ENCODE measurements around the gene RANBP9. TPM values are rescaled to one million over a fixed set of nuclear protein-coding genes. Genes with fewer than 3 reads are reported as not detected.
A peak's percentile ranks its signal among the peaks of the same experiment; 100 is the strongest.

Gene RANBP9
- total and polyA plus RNA-seq, 9 of the 15 experiments (the other 6 are each of a cell fraction or from before 2014, with no cell fraction given), result 27.5 to 130 (median 61.5) TPM

DNA sequence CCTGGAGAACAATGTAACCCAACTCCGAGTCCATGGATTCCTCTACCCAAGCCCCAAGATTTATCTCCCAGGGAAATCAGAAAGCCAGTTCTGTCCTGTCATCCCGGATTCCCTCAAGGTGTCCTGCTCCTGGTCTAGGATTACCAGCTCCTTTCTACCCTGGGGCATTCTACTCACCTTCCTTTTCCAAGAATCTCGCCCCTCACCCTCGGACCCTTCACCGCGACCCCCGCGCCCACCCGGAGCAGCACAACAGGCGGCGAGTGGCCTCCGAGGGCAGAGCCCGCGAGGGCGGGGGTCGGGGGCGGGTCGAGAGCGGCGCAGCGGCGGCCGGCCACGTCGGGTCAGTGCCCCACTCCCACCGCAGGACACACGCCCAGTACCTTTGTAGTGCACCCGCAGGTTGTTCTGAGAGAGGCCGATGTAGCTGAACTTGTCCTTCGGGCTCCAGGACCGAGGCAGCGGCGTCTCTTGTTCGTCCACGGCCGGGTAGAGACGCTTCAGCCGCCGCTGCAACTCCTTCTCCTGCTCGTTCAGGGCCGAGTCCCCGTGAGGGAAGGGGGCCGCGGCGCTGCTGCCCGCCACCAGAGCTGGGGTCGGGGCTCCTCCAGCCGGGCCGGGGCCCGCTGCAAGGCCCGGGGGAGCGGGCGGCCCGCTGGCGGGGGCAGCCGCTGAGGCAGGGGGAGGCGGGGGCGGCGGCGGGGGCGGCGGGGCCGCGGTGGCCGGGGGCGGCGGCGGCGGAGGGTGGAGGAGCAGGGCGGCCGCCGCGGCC, 897 bp downstream of the RANBP9 start (continued):
- TF ChIP-seq, protein P1, sequence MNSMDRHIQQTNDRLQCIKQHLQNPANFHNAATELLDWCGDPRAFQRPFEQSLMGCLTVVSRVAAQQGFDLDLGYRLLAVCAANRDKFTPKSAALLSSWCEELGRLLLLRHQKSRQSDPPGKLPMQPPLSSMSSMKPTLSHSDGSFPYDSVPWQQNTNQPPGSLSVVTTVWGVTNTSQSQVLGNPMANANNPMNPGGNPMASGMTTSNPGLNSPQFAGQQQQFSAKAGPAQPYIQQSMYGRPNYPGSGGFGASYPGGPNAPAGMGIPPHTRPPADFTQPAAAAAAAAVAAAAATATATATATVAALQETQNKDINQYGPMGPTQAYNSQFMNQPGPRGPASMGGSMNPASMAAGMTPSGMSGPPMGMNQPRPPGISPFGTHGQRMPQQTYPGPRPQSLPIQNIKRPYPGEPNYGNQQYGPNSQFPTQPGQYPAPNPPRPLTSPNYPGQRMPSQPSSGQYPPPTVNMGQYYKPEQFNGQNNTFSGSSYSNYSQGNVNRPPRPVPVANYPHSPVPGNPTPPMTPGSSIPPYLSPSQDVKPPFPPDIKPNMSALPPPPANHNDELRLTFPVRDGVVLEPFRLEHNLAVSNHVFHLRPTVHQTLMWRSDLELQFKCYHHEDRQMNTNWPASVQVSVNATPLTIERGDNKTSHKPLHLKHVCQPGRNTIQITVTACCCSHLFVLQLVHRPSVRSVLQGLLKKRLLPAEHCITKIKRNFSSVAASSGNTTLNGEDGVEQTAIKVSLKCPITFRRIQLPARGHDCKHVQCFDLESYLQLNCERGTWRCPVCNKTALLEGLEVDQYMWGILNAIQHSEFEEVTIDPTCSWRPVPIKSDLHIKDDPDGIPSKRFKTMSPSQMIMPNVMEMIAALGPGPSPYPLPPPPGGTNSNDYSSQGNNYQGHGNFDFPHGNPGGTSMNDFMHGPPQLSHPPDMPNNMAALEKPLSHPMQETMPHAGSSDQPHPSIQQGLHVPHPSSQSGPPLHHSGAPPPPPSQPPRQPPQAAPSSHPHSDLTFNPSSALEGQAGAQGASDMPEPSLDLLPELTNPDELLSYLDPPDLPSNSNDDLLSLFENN (IDR thresholded peaks at IDR 0.05; ENCODE audit: low read depth in 2 of 2, low read length in 2 of 2), result no peak
- TF ChIP-seq, protein P2, sequence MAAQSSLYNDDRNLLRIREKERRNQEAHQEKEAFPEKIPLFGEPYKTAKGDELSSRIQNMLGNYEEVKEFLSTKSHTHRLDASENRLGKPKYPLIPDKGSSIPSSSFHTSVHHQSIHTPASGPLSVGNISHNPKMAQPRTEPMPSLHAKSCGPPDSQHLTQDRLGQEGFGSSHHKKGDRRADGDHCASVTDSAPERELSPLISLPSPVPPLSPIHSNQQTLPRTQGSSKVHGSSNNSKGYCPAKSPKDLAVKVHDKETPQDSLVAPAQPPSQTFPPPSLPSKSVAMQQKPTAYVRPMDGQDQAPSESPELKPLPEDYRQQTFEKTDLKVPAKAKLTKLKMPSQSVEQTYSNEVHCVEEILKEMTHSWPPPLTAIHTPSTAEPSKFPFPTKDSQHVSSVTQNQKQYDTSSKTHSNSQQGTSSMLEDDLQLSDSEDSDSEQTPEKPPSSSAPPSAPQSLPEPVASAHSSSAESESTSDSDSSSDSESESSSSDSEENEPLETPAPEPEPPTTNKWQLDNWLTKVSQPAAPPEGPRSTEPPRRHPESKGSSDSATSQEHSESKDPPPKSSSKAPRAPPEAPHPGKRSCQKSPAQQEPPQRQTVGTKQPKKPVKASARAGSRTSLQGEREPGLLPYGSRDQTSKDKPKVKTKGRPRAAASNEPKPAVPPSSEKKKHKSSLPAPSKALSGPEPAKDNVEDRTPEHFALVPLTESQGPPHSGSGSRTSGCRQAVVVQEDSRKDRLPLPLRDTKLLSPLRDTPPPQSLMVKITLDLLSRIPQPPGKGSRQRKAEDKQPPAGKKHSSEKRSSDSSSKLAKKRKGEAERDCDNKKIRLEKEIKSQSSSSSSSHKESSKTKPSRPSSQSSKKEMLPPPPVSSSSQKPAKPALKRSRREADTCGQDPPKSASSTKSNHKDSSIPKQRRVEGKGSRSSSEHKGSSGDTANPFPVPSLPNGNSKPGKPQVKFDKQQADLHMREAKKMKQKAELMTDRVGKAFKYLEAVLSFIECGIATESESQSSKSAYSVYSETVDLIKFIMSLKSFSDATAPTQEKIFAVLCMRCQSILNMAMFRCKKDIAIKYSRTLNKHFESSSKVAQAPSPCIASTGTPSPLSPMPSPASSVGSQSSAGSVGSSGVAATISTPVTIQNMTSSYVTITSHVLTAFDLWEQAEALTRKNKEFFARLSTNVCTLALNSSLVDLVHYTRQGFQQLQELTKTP (IDR thresholded peaks at IDR 0.05; ENCODE audit: low read depth in 1 of 2, partially characterized antibody in 2 of 2), result peak in 1 of 2 experiments; percentile 15
- TF ChIP-seq POU5F1 (IDR thresholded peaks at IDR 0.05; ENCODE audit: borderline replicate concordance, low read depth, low read length, partially characterized antibody) (no peak), NFXL1 (CRISPR knock-in tag; IDR thresholded peaks at IDR 0.05) (no peak), ARID1B (IDR thresholded peaks at IDR 0.05) (peak; percentile 53; the same call in 1 of the 2 replicates), EHMT2 (IDR thresholded peaks at IDR 0.05) (peak; percentile 52; the same call in 1 of the 2 replicates), C11orf30 (IDR thresholded peaks at IDR 0.05; ENCODE audit: low read depth) (peak; percentile 60; the same call in 1 of the 2 replicates), SIX5 (IDR thresholded peaks at IDR 0.05; ENCODE audit: borderline replicate concordance in 1 of 2, insufficient read depth in 1 of 2, low read depth in 1 of 2, low read length in 2 of 2) (no peak), HDAC6 (IDR thresholded peaks at IDR 0.05; ENCODE audit: low read depth, low read length) (0 out of 2 replicates have a peak, but pooled peaks have one; percentile 41), NCOR1 (IDR thresholded peaks at IDR 0.05) (no peak; the same call in 1 of the 2 replicates), E2F3 (CRISPR knock-in tag; IDR thresholded peaks at IDR 0.05) (no peak), ZNF583 (CRISPR knock-in tag; IDR thresholded peaks at IDR 0.05) (no peak), SRSF3 (IDR thresholded peaks at IDR 0.05; ENCODE audit: insufficient read depth, low read length) (no peak), ZSCAN29 (IDR thresholded peaks at IDR 0.05) (no peak), YY1 (IDR thresholded peaks at IDR 0.05; ENCODE audit: borderline replicate concordance in 1 of 3, control insufficient read depth in 1 of 3, extremely low read depth in 1 of 3, insufficient read depth in 3 of 3, insufficient read length in 1 of 3, insufficient replicate concordance in 2 of 3, low read depth in 1 of 3, low read length in 2 of 3) (peak in 1 of 3 experiments; percentile 26), GATAD2A (IDR thresholded peaks at IDR 0.05) (0 out of 2 replicates have a peak, but pooled peaks have one; percentile 62), CXXC5 (CRISPR knock-in tag; IDR thresholded peaks at IDR 0.05) (peak; percentile 67), MEIS2 (IDR thresholded peaks at IDR 0.05; ENCODE audit: partially characterized antibody) (peak; percentile 29)
- TF ChIP-seq, protein P3, sequence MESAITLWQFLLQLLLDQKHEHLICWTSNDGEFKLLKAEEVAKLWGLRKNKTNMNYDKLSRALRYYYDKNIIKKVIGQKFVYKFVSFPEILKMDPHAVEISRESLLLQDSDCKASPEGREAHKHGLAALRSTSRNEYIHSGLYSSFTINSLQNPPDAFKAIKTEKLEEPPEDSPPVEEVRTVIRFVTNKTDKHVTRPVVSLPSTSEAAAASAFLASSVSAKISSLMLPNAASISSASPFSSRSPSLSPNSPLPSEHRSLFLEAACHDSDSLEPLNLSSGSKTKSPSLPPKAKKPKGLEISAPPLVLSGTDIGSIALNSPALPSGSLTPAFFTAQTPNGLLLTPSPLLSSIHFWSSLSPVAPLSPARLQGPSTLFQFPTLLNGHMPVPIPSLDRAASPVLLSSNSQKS (CRISPR knock-in tag; IDR thresholded peaks at IDR 0.05), result no peak

Measured in K562 (cell line).